Testis (tissue), 3 donors: ENCODE results near the gene ZNF280B. TPM values are rescaled to one million over a fixed set of nuclear protein-coding genes. Genes with fewer than 3 reads are reported as not detected.

Experiments
- DNase-seq: peaks from one replicate; pipeline ENCODE4 v3.0.0-alpha.2; 2019
- H3K27ac ChIP-seq, 2 donors: fragments of 200-600 bp; sonication (generic); one replicate each; pipeline ENCODE4 v1.5.1; 2019
- H3K27me3 ChIP-seq: fragments of 200-600 bp; sonication (generic); one replicate; pipeline ENCODE4 v1.5.1; 2019
- H3K36me3 ChIP-seq: fragments of 200-600 bp; sonication (generic); one replicate; pipeline ENCODE4 v1.5.1; 2017; ENCODE audit warnings: low read depth; ENCODE audit errors: missing control alignments
- H3K4me1 ChIP-seq: fragments of 200-600 bp; sonication (generic); one replicate; pipeline ENCODE4 v1.5.1; 2019
- H3K4me3 ChIP-seq, 2 donors: fragments of 200-600 bp; sonication (generic); one replicate each; pipeline ENCODE4 v1.5.1; 2017 to 2019
- H3K9me3 ChIP-seq: fragments of 200-600 bp; sonication (generic); one replicate; pipeline ENCODE4 v1.5.1; 2017
- POLR2A ChIP-seq: fragments of 450-650 bp; IDR thresholded peaks from one replicate; pipeline ENCODE4 v1.6.1; 2017; ENCODE audit warnings: antibody characterized with exemption, mild to moderate bottlenecking, moderate library complexity
- WGBS, 2 donors: methylation state at CpG; one replicate each; pipeline ENCODE4 v1.1.5; 2018; 5-methylcytosine and 5-hydroxymethylcytosine counted together
- intact Hi-C: fragments of 100-400 bp; cut with DNase I; formaldehyde crosslinking; loops from one replicate; pipeline ENCODE4 v1.15.1; 2023; ENCODE audit warnings: low total_unique reads
- polyA plus RNA-seq: library from polyadenylated mRNA; stranded (reverse); fragments of 350-450 nt; fragmentation: Illumina TruSeq; extraction: RNeasy Lipid Tissue Mini Kit (QIAGEN cat#74804); gene quantifications from one replicate; pipeline ENCODE4 v1.2.3, GENCODE V29; 2014; ENCODE audit warnings: low read depth, low replicate concordance; ENCODE audit not compliant: insufficient read depth
- total RNA-seq, 2 donors: library from RNA; depleted of rRNA; stranded (reverse); fragments of >200 nt; gene quantifications; one replicate each; pipeline ENCODE4 v1.2.3, GENCODE V29; 2016
- TF ChIP-seq, protein P1 (sequence below), 3 experiments: fragments of 450-650 bp in 2 of 3; fragments of 200-600 bp in 1 of 3; sonication (generic) in 1 of 3; IDR thresholded peaks; one replicate each; pipeline ENCODE4 v1.5.1; 2016 to 2019; ENCODE audit warnings: antibody characterized with exemption in 3 of 3, mild to moderate bottlenecking in 2 of 3, moderate library complexity in 1 of 3

Gene ZNF280B
- total and polyA plus RNA-seq, 3 donors from 2014 or later: 22.8 to 73.3 (median 51.2) TPM

DNA sequence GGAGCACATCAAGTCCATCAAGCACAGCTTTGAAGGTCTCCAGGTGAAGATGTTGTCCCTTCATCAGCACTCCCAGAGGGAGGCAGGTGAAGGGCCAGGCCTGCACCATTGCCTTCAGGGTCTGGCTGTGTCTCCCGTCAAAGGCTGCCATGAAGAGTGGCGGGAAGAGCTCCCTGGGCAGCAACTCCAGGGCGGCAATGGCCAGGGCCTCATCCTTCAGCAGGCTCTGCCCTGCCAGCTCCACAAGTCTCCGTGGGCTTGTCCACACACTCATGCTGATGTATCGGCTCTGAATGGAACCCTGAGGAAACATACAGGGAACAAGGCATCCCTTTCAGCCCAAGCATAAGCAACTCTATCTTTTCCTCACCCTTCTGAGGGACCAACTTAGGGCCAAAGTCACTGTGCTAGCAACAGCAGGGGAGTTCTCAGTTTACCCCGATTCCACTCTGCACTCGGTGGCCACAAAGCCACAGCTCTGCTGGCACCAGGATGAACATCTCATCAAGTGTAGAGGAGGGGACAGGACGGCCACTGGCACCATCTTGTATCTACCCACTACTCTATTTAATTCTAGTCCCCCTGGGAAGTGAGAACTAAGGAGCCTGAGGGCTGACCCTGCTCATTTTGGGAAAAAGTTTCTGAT is 42.4 kb upstream of the ZNF280B start:
- no peak overlapping the region for H3K4me3 ChIP-seq
- no peak for DNase-seq
- H3K27ac ChIP-seq: no peak overlapping the region
- no peak for TF ChIP-seq POLR2A
- TF ChIP-seq, protein P1, sequence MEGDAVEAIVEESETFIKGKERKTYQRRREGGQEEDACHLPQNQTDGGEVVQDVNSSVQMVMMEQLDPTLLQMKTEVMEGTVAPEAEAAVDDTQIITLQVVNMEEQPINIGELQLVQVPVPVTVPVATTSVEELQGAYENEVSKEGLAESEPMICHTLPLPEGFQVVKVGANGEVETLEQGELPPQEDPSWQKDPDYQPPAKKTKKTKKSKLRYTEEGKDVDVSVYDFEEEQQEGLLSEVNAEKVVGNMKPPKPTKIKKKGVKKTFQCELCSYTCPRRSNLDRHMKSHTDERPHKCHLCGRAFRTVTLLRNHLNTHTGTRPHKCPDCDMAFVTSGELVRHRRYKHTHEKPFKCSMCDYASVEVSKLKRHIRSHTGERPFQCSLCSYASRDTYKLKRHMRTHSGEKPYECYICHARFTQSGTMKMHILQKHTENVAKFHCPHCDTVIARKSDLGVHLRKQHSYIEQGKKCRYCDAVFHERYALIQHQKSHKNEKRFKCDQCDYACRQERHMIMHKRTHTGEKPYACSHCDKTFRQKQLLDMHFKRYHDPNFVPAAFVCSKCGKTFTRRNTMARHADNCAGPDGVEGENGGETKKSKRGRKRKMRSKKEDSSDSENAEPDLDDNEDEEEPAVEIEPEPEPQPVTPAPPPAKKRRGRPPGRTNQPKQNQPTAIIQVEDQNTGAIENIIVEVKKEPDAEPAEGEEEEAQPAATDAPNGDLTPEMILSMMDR (IDR thresholded peaks at IDR 0.05): no peak
- 94 to 98% methylated on average over 6 to 8 of the region's 8 CpGs for WGBS, 2 donors
- intact Hi-C loops: no loop called here
- H3K9me3 ChIP-seq: no peaks in the 10 kb centered on the region
- no peaks in the 10 kb centered on the region for H3K27me3 ChIP-seq
- H3K4me1 ChIP-seq: no peaks in the 10 kb centered on the region
- no peaks in the 10 kb centered on the region for H3K36me3 ChIP-seq

DNA sequence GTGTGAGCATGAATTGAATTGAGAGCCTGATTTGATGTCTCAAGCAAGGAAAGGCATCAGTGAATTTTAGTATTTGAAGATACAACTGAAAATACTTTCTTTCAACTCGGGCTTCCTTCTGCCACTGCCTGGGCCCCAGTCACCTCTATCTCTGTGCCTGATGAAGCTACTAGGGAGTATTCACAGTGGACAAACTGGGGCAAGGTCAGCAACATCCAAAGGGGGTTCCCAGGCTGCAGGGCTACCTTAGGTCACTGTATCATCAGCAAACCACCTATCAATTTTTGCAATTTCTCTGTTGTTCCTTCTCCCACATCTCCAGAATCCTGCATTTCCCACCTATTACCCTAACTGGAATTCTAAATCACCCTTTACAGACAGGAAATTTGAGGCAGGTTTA is 40.4 kb upstream of the ZNF280B start:
- no peaks in the 10 kb centered on the region for H3K36me3 ChIP-seq
- no peaks in the 10 kb centered on the region for H3K4me1 ChIP-seq
- no peak overlapping the region for H3K4me3 ChIP-seq
- no peaks in the 10 kb centered on the region for H3K27me3 ChIP-seq
- intact Hi-C loops: no loop called here
- no peaks in the 10 kb centered on the region for H3K9me3 ChIP-seq
- no peak overlapping the region for H3K27ac ChIP-seq
- 65 to 73% methylated on average over 1 of the region's 1 CpG for WGBS, 2 donors
- no peak for TF ChIP-seq POLR2A
- TF ChIP-seq, protein P1 (IDR thresholded peaks at IDR 0.05): no peak
- DNase-seq: no peak

DNA sequence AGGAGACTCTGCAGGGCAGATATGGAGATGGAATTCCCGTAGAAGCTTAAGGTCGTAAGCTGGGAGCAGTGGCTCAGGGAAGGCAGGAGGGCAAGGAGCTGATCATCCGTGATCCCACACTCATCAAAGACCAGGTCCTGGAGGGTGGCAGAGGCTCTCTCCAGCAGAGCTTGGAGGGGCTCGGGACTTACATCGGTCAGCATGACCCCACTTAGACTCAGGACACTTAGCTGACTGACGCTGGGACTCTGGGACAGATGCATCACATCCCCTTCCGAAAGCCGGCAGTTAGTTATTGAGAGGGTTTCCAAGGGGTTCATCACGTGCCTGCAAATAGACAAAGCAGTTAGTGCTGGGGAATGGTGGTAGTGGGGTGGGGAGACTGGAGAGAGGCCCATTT is 39.8 kb upstream of the ZNF280B start:
- H3K4me3 ChIP-seq: no peak overlapping the region
- no peaks in the 10 kb centered on the region for H3K9me3 ChIP-seq
- no peak overlapping the region for H3K27ac ChIP-seq
- no peak for TF ChIP-seq POLR2A
- TF ChIP-seq, protein P1 (IDR thresholded peaks at IDR 0.05): no peak
- DNase-seq: no peak
- no peaks in the 10 kb centered on the region for H3K27me3 ChIP-seq
- no peaks in the 10 kb centered on the region for H3K36me3 ChIP-seq
- intact Hi-C loops: no loop called here
- WGBS, 2 donors: 76 to 77% methylated on average over 9 of the region's 9 CpGs
- no peaks in the 10 kb centered on the region for H3K4me1 ChIP-seq

DNA sequence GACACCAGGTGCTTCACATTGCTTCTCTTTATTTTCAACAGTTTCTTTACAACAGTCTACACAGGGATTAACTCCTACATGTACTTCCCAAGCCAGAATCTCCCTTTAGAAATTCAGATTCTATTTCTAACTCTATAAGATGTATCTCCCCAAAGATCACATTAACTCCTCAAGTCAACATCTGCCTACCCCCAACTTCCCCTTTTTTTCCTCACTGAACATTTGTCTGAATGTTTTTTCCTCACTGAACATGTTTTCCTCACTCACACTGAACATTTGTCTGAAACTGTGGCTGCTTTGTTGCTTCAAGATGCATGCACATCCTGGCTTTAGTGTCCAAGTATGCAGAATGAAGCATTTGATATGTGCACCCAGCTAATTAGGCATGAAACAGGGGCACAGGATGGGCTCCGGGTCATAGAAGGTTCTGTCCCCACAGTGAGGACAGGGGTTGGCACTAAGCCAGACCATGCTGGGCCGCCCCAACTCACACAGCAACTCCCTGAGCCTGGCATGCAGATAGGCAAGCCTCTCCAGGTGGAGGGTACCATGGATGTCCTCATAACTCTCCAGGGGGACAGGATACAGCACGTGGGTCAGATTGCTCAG is 39.3 kb upstream of the ZNF280B start:
- TF ChIP-seq, protein P1 (IDR thresholded peaks at IDR 0.05): no peak
- TF ChIP-seq POLR2A: no peak
- Histone ChIP-seq H3K27ac (no peak overlapping the region), H3K36me3 (no peaks in the 10 kb centered on the region), H3K27me3 (no peaks in the 10 kb centered on the region), H3K4me1 (no peaks in the 10 kb centered on the region), H3K4me3 (no peak overlapping the region), H3K9me3 (no peaks in the 10 kb centered on the region)
- no peak for DNase-seq
- intact Hi-C loops: no loop called here
- 59 to 63% methylated on average over 2 to 3 of the region's 3 CpGs for WGBS, 2 donors

DNA sequence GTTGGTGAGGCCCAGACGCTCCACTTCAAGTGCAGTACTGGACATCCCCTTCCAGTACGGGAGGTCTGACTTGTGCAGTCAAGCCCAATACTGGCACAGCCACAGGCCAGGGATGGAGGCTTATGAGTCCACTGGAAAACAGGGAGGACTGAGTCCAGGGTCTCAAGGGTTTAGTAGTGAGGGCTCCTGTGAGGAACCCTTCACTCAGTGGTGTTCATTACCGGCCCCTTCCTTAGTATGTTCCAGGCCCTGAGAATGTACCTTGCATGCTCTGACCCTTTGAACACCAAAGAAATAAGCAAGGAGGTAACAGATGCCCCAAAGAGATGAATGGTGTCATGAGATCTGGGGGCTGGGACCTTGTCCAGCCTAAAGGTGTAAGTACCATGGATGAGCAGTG is 38.7 kb upstream of the ZNF280B start:
- Histone ChIP-seq H3K27ac (no peak overlapping the region), H3K9me3 (no peaks in the 10 kb centered on the region), H3K36me3 (no peaks in the 10 kb centered on the region), H3K4me1 (no peaks in the 10 kb centered on the region), H3K27me3 (no peaks in the 10 kb centered on the region), H3K4me3 (no peak overlapping the region)
- no peak for DNase-seq
- intact Hi-C loops: no loop called here
- WGBS, 2 donors: 85 to 89% methylated on average over 3 of the region's 3 CpGs
- TF ChIP-seq POLR2A: no peak
- TF ChIP-seq, protein P1 (IDR thresholded peaks at IDR 0.05): no peak
